Loucy (cell line): ENCODE data around the gene WNT11.

Source experiments
- EZH2phosphoT487 ChIP-seq: fragments of 200-600 bp; IDR thresholded peaks from 2 replicates; pipeline ENCODE4 v1.6.1; 2018; ENCODE audit warnings: antibody characterized with exemption, mild to moderate bottlenecking, moderate library complexity, borderline replicate concordance
- TF ChIP-seq, protein P1 (sequence below): fragments of 200-600 bp; sonication (generic); conservative IDR thresholded peaks from 2 replicates; pipeline ENCODE4 v1.5.1; 2014; ENCODE audit warnings: mild to moderate bottlenecking, antibody characterized with exemption, low read length

DNA sequence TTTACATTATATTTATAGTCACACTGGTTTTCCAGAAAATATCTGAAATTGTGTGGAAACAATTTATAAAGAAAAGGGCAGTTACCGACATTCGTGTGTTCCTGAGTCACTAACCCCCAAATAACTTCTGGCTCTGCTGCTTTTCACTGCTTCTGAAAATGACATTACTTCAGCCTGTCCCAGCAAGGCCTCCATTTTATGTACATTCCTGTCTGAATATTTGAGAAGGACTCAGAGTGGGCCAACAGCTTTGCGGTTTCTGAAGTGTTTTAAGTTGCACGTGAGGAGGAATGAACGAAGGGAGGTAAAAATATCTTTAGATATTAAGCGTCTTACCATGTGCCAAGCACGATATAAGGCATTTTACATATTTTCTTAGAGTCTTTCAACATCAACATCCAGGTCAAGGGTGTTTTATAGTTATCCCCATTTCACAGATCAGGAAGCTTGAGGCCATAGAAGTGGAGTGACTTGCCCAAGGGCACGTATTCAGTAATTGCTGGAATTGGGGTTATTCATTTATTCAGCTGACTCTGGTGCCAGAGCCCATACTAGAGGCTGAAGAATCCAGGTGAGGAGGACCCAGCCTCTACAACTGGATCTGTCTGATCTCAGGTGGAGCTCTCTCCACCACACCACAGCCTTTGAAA lies 30.8 kb upstream of the WNT11 start:
- TF ChIP-seq, protein P1, sequence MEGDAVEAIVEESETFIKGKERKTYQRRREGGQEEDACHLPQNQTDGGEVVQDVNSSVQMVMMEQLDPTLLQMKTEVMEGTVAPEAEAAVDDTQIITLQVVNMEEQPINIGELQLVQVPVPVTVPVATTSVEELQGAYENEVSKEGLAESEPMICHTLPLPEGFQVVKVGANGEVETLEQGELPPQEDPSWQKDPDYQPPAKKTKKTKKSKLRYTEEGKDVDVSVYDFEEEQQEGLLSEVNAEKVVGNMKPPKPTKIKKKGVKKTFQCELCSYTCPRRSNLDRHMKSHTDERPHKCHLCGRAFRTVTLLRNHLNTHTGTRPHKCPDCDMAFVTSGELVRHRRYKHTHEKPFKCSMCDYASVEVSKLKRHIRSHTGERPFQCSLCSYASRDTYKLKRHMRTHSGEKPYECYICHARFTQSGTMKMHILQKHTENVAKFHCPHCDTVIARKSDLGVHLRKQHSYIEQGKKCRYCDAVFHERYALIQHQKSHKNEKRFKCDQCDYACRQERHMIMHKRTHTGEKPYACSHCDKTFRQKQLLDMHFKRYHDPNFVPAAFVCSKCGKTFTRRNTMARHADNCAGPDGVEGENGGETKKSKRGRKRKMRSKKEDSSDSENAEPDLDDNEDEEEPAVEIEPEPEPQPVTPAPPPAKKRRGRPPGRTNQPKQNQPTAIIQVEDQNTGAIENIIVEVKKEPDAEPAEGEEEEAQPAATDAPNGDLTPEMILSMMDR, result no peak
- no peak for TF ChIP-seq EZH2phosphoT487
